GM19023 (cell line): ENCODE results near the gene OR3A3.

Source experiments
- ATAC-seq: cut with Tn5 transposase; IDR thresholded peaks from one replicate; pipeline ENCODE4 v1.9.1; 2021; ENCODE audit warnings: mild to moderate bottlenecking, moderate library complexity; ENCODE audit not compliant: unreplicated experiment

The OR3A3 gene

GRCh38 chr17:3471599-3471998 lies 60.4 kb downstream of the OR3A3 start, which contains the start of gene SPATA22:
TSS of gene SPATA22 (minus strand) at chr17:3471819. CDS start at chr17:3469325, 2,494 bp downstream.
- ATAC-seq: no peak

DNA sequence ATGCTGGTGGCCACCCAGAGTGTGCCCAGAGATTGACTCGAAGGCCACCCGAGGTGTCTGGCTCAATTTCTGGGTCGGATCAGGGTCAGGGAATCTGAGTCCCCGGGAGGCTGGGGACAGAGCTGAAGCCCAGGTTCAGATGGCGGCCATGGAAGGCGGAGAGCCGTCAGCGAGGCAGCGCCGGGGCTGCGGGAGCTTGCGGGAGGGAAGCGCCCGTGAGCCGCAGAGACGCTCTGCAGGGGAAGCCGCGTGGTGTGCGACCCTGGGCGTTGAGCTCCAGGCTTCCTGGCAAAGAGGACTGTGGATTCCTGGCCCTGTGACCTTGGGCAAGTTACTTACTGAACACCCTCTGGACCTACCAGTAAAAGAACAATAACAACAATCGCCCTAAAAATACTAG lies 61.0 kb downstream of the OR3A3 start:
- ATAC-seq: no peak
